Measurements from ENCODE around the gene PTPA.
"Not testable (repeated sequence)": the region's sequence is repeated elsewhere in the genome, so short reads cannot be mapped to it uniquely, and the experiment has no call there.

PTPA gene

DNA sequence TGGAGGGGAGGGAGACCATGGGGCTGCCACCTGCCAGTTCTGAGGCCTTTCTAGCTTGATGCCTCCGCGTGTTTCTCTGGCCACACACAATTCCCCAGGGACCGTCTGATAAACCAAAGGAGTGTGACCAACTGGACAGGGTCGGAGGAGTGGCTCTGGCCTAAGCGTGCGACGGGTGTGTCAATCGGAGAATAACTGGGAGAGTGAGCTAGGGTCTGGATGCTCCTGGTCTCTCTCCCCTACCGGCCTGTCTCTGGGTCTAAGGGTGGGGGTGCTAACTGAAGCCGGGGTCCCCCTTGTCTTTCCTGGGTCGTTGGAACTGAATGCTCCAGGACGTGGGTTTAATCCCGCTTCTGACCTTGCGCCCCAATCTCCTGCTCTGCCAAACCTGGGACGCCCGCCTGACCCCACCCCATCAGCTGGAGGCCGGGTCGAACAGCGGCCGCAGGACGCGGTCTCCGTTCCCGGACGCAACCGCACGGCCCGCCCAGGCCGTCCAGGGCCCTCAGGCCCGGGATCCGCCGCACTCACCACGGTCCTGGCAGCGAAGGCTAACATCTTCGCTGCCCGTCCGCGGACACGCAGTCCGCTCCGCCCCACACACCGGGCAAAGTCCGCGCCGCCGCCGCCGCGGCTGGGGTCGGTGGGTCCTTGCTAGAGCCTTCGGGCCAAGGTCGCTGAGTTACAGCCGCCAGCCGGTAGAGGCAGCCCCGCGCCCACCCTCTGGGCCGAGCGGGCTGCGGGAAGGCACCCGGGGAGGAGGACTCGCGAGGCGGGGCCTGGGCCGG is 1.1 kb upstream of the PTPA start:
- DNase-seq (ENCODE audit: low spot score) = peak; percentile 68

DNA sequence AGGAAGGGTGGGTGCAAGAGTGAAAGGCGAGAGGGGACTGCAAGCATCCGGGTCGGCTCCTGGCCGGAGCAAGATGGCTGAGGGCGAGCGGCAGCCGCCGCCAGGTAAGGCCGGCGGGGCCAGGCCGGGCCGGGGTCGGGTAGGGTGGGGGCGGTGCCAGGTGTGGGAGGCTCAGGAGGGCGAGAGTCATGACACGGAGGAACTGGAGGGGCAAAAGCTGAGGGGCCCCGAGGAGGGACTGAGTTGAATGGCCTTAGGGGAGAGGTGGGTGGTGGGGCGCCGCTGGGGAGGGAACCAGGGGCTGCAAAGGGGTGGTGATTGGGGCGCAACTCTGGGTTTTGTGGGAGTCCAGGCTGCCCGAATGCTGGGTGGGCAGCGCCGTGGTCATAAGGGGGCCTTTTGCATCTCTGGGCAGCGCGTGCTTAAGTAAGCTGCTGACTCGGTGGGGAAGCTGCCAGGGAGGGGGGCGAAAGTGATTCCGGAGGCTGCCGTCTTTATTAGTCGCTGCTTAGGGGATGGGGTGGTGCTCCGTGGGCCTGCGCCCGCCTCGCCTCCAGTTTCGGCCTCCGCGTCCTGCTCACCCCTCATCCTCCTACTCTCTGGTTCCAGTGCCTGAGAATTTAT is 425 bp downstream of the PTPA start:
- DNase-seq (ENCODE audit: low spot score) = peak; percentile 56

DNA sequence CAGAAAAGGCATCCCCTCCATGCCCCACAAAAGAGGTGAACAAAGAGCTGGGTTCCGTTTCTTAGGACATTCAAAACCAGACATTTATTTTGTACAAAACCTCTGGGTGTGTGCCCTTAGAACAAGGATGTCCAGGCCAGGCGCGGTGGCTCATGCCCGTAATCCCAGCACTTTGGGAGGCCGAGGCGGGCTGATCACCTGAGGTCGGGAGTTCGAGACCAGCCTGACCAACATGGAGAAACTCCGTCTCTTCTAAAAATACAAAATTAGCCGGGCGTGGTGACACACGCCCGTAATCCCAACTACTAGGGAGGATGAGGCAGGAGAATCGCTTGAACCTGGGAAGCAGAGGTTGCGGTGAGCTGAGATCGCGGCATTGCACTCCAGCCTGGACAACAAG is 1.3 kb downstream of the PTPA start:
- DNase-seq (ENCODE audit: low spot score) = not testable (repeated sequence)

DNA sequence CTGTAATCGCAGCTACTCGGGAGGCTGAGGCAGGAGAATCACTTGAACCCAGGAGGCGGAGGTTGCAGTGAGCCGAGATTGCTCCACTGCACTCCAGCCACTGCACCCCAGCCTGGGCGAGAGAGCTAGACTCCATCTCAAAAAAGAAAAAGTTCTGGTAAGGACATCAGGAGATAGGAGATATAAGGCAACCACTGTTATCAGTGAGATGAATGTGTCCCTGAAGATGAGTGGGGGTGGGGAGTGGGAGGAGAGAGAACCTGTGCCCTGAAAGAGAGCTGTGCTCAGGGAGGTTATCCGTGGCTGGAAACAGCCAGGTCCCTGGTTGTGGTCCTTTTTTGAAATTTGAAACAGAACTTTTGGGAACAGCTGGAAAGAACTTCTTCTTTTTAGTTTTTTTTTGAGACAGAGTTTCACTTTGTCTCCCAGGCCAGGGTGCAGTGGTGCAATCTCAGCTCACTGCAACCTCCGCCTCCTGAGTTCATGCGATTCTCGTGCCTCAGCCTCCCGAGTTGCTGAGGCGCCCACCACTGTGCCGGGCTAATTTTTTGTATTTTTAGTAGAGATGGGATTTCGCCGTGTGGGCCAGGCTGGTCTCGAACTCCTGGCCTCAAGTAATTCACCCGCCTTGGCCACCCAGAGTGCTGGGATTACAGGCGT is 2.6 kb downstream of the PTPA start:
- DNase-seq (ENCODE audit: low spot score) = no peak

DNA sequence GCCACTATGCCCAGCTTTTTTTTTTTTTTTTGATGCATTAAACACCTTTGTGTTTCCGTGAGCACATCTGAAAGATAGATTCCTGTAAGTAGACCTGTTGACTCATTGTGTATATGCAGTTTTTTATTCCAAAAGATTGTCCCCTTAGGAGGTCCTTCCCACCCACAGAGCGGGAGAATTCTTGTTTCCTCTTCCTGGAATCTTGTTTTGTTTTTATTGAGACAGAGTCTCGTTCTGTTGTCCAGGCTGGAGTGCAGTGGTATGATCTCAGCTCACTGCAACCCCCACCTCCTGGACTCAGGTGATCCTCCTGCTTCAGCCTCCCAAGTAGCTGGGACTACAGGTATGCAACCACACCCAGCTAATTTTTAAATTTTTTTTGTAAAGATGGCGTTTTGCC is 7.6 kb downstream of the PTPA start:
- no peak for DNase-seq (ENCODE audit: low spot score)

DNA sequence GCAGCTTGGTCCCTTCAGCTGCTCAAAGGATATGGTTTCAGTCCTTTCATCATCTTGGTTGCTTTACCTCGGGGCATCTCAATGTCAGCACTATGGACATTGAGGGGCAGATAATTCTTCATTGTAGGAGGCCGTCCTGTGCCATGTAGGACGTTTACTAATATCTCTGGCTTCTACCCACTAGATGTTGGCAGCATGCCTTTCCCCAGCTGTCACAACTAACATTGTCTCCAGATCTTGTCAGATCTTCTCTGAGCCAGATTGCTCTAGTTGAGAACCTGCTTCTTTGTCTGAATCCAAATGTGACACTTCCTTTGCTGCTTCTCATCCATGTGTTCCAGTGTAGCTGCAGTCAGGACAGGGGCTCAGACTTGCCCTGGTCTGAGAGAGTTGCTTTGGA is 10.3 kb downstream of the PTPA start:
- peak; percentile 24 for DNase-seq (ENCODE audit: low spot score)

DNA sequence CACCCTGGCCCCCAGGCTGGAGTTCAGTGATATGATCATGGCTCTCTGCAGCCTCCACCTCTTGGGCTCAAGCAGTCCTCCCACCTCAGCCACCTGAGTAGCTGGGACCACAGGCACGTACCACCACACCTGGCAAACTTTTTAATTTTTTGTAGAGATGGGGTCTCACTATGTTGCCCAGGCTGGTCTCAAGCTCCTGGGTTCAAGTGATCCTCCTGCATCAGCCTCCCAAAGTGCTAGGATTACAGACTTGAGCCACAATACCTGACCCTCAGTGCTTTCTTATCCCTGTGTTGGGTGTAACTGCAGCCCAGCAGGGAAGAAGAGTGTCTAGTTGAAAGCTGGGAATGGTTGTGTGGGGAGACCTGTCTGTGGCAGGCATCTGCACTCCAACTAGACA is 10.9 kb downstream of the PTPA start:
- DNase-seq (ENCODE audit: low spot score) = no peak

DNA sequence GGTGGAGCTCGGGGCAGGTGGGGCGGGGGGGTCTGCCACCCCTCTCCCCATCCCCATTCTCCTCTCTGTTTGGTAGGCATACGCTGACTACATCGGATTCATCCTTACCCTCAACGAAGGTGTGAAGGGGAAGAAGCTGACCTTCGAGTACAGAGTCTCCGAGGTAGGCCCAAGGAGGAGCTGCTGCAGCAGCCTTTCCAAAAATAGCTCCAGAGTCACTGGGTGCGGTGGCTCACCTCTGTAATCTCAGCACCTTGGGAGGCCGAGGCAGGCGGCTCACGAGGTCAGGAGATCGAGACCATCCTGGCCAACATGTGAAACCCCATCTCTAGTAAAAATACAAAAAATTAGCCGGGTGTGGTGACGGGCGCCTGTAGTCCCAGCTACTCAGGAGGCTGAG is 11.8 kb downstream of the PTPA start:
- DNase-seq (ENCODE audit: low spot score) = not testable (repeated sequence)

DNA sequence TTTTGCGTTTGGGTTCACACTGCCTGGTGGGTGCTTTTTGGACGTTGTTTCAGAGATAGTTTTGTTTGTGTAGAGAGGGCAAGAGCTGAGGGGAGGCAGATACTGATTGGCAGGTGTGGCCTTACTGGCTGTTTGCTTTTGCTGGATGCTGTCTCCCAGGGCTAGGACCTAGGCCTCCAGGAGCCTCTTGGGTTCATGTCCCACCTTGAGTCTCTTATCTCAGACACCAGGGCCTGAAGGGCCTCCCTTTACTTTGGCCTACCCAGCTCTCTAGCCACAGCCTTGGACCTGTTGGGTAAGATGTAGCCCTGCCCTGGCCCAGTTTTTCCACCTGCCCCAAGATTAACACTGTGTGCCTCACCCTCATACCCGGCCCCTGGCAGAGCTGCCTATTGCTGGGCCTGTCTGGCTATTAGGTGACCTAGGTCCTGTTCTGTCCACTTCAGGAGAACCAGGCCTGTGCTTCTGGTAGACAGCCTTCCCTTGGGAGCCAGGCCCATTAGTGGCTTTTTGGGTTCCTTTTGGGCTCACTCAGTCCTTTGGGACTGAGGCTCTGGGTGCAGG is 13.4 kb downstream of the PTPA start:
- no peak for DNase-seq (ENCODE audit: low spot score)

DNA sequence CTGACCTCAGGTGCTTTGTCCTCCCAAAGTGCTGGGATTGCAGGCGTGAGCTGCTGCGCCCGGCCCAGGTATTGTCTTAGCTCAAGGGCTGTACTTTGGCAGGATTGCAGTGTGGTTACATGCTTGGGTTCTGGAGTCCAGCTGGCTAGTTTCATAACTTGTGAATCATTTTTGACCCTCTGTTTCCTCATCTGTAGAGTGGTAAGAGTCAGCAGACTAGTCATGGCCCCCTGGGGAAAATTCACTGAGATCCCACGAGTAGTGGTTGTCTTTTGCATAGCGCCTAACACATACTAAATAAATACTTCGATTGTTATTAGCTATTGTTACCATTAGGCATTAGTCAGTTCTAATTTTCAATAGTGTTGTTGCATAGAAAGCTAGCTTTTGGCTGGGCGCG is 14.3 kb downstream of the PTPA start:
- DNase-seq (ENCODE audit: low spot score) = peak; percentile 67

DNA sequence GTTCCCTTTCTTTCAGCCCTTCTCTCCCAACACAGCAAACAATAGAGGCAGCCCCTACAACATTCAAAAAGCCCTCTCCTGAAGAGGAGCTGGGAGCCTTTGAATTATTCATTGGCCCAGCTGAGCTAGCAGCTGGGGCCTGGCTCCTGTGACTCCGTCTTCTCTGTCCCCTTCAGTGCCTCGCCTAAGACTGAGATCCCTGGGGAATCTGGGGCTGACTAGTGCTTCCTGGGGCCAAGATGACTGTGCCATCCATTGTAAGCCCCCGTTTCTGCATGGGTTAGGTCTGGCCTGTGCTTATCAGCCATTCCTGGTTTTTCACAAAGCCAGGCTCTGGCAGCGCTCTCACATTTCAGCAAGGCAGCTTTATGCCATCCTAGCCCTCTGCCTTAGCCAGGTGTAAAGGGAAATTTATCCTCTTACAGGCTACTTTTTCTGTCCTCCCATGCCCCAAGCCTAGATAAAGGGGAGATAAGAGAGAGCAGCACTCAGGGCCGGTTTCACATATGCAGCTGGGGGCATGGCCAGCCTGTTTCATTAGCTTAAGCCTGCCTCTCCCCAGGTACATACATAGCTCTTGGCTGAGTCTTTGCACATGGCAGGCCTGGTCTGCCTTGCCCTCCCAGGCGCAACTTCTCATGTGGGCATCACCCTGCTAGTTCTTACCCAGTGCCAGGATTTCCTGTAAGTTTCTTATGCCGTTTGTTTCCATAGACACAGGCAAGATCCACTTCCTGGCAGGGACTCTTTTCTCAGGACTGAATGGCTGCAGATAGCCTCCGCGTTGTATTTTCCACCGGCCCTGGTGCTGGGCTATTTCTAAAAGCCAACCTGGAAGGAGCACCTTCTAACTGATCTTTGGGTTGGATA is 15.8 kb downstream of the PTPA start:
- DNase-seq (ENCODE audit: low spot score) = no peak

DNA sequence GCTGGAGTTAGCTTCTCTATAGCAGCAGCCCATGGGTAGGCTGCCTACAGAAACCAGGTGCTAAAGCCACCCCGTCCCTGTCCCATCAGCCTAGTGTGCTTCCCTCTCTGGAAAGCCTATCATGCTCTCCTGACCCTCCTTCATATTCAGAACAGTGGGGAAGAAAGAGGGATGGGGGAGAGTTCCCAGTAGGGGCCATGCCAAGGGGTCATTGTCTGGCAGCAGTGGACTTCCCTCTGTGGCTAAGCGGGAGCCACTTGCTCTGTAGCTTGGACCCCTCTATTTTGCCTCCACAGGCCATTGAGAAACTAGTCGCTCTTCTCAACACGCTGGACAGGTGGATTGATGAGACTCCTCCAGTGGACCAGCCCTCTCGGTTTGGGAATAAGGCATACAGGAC is 17.5 kb downstream of the PTPA start:
- DNase-seq (ENCODE audit: low spot score) = no peak

DNA sequence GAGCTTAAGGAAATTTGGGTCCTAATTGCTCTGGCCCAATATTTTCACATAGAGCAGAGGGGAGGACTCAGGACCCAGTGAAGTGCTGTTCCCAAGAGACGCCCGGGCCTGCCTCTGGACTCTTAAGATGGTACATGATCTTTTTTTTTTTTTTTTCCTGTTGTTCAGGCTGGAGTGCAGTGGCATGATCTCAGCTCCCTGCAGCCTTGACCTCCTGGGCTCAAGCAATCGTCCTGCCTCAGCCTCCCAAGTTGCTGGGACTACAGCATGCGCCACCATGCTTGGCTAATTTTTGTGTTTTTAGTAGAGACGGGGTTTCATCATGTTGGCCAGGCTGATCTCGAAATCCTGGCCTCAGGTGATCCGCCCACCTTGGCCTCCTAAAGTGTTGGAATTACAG is 19.1 kb downstream of the PTPA start:
- not testable (repeated sequence) for DNase-seq (ENCODE audit: low spot score)

DNA sequence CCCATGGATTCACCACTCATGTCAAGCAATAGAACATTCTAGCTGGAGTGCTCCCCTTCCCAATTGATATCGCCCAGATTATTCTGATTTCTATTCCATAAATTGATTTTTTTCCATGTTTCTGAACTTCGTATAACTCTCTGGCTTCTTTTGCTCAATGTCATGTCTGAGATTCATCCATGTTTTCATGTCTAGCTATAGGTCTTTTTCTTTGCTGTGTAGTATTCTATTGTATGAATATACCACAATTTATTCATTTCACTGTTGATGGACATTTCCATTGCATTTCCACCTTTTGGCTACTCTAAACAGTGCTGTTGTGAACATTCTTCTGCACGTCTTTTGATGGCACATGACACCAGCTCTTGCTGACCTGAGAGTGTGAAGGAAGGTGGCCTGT is 19.6 kb downstream of the PTPA start:
- no peak for DNase-seq (ENCODE audit: low spot score)

DNA sequence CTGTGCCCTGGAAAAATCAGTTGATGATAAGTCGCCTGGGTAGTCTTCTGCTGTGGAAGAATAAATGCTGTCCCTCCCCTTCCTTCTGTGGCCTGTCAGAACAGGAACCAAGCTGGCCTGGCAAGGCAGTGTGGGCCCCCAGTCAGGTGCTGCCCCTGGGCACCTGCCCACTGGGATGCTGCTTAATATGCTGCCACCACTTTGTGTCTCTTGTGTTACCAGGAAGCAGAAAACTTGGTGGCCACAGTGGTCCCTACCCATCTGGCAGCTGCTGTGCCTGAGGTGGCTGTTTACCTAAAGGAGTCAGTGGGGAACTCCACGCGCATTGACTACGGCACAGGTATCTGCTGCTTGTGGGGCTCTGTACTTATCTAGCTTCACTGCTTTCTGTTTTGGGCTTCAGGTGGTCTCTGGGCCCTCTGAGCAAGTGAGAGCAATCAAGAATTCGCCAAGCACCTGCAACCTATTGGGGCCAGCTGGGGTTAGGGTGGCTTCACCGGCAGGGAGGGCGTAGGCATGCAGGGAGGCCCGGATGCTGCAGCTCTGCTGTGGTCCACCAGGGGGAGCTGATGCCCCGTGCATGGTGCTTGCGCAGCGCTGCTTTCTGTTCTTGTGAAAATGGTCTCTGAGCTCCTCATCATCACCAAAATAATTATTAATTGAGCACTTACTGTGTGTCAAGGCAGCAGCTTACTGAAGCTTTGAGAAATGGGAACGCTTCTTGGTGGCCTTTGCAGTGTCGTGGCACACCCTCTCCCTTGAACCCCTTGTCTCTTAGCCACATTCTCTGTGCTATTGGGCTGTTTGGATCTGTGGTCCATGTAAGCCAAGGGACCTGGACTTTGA is 20.3 kb downstream of the PTPA start:
- peak; percentile 91 for DNase-seq (ENCODE audit: low spot score)

DNA sequence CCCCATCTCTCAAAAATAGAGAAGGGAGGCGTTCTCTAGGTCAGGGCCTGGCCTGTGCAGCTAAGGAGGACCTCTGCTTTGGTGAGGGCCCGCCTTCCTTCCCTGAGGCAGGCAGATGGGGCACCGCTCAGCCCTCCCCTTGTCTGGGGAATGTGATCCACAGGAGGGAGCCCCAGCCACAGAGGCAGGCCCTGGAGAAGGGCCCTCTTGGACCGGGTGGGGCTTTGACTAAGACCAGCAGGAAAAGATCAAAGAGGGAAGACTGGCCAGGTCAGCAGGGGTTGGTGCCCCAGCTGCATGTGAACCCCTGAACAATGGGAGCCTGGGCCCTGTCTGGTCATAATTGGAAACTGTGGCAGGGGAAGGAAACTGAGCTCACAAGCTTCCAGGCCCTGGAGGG is 21.9 kb downstream of the PTPA start:
- DNase-seq (ENCODE audit: low spot score) = no peak

DNA sequence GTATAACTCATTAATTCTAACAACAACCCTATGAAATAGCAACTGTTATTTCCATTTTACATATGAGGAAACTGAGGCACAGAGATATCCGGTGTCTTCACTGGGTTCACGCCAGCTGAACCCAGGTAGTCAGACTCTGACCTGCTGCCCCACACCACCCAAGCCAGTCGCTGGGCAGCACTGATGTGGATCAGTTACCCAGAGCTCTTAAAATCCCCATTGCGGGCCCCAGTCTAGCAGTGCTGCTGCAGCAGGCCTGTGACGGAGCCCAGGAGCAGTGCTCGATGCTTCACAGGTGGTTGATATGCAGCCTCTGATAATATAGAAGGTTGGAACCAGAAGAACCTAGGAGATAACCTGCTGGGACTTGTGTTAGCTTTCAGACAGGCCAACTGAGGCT is 24.3 kb downstream of the PTPA start:
- no peak for DNase-seq (ENCODE audit: low spot score)

DNA sequence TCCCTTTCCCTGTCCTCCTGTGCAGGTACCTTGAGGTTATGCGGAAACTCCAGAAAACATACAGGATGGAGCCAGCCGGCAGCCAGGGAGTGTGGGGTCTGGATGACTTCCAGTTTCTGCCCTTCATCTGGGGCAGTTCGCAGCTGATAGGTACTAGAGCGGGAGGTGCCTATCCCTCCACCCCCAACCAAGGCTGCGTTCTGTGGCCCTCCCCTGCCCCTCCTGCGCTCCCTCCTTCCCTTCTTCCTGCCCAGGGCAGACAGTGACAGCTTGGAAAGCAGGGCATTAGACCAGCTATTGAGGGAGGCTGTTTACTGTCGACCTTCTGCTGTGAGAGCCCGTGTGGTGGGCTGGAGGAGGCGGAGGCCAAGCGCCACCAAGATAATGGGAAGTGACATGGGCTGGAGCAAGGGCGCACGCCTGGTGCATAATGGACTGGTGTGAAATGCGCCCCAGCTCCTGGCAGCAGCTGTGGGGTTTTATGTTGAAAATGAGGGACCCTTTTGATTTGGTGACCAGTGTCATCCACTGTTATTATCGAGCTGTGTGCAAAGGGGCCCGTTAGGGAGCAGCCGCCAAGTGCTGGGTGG is 25.3 kb downstream of the PTPA start:
- DNase-seq (ENCODE audit: low spot score) = no peak

DNA sequence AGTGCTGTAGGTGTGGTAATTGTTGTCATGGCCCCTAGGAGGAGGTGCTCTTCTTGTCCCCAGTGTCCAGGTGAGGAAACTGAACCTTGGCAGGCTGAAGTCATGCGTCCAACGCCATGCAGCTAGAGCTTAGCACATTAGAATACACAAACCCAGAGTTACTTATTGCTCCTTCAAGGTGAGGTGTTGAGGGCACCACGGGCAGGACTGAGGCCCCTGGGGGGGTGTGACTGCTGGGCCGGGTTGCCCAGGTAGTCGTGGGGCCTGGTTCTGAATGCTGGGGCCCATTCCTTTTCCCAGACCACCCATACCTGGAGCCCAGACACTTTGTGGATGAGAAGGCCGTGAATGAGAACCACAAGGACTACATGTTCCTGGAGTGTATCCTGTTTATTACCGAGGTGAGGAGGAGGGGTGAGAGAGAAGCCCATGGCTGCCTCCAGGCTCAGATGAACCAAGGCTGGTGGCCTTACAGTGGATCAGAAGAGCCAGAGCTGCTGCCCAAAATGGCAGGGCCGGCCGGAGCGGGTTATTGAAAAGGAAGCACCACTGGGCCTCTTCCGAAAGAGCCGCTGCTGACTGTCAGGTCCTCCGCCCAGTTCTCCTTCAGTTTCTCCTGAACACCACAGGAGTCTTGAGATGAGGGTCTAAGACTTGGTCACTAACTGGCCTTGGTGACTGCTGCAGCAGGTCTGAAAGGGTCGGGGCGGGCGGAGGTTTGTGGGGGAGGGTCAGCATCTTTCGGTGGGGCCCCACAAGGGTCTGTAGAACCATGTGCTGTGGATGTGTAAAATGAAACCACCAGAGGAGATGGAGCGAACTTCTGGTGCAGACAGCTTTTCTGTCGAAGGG is 26.3 kb downstream of the PTPA start:
- DNase-seq (ENCODE audit: low spot score) = no peak

DNA sequence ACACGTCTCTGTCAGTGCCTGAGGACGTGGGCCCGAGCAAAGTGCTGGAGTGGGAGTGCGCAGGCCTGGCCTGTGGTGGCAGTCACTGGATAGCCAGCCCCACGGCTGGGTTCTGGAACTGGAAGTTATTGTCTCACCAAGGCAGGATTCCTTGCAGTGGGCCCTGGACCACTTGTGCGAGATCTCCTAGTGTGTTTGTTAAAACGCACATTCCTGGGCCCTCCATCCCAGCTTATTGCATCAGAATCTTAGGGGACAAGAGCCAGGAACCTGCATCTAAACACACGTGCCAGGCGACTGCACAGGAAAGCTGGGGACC is 26.9 kb downstream of the PTPA start:
- DNase-seq (ENCODE audit: low spot score) = no peak

Data from AG20443 (cell line).